Left lobe of liver (tissue), 2 donors: ENCODE results near the gene CKAP5. TPM values are rescaled to one million over a fixed set of nuclear protein-coding genes. Genes with fewer than 3 reads are reported as not detected.

Experiments
- ATAC-seq: fragments of 200-7000 bp; cut with Tn5 transposase; one replicate; pipeline ENCODE4 v1.9.1; 2020; ENCODE audit warnings: mild to moderate bottlenecking, moderate library complexity
- DNase-seq: peaks from one replicate; pipeline ENCODE4 v3.0.0-alpha.2; 2020; ENCODE audit warnings: low spot score
- total RNA-seq: library from RNA; stranded (reverse); gene quantifications from one replicate; pipeline ENCODE4 v1.2.1, GENCODE V29; 2021
- donor health status: DM: no; HTN: no; CAD: no; lungs with moderate emphysema.
- donor health status: DM: no; HTN: yes; CAD: no.

The CKAP5 gene
- total RNA-seq, 1 donor from 2014 or later = 19.5 TPM

- ATAC-seq = no peak
These were observed 139.2 kb downstream of the CKAP5 start for GRCh38 chr11:46706886-46707285.

GRCh38 chr11:46705070-46705688 lies 140.9 kb downstream of the CKAP5 start:
- DNase-seq (no peak), ATAC-seq (no peak)

More at GRCh38 chr11:46706886-46707285, 139.2 kb downstream of the CKAP5 start:
- no peak for DNase-seq

GRCh38 chr11:46701078-46701654 lies 144.9 kb downstream of the CKAP5 start:
- no peak for DNase-seq
- ATAC-seq = no peak

GRCh38 chr11:46700241-46701077 lies 145.6 kb downstream of the CKAP5 start, which contains the start of the genes ARHGAP1 and ZNF408:
ARHGAP1 (minus strand) TSS chr11:46700619; CDS start chr11:46696107, 4,512 bp downstream.
ZNF408 (plus strand) TSS chr11:46701031; CDS start chr11:46701048, 17 bp downstream.
- ATAC-seq (peak; percentile 87), DNase-seq (peak; percentile 99)

- ATAC-seq = no peak
- no peak for DNase-seq
These were observed 147.5 kb downstream of the CKAP5 start for GRCh38 chr11:46698597-46698996.

- ATAC-seq (no peak), DNase-seq (no peak)
These were observed 148.4 kb downstream of the CKAP5 start for GRCh38 chr11:46697723-46698122.

GRCh38 chr11:46697303-46697702 lies 148.8 kb downstream of the CKAP5 start:
- no peak for ATAC-seq
- DNase-seq = no peak

GRCh38 chr11:46696212-46696558 lies 149.9 kb downstream of the CKAP5 start:
- DNase-seq = peak; percentile 91
- peak; percentile 68 for ATAC-seq

- DNase-seq (no peak), ATAC-seq (no peak)
These were observed 150.5 kb downstream of the CKAP5 start for GRCh38 chr11:46695345-46696211.

- ATAC-seq (no peak), DNase-seq (no peak)
These were observed 151.5 kb downstream of the CKAP5 start for GRCh38 chr11:46694607-46695006.

GRCh38 chr11:46694072-46694471 lies 152.0 kb downstream of the CKAP5 start:
- ATAC-seq (no peak), DNase-seq (no peak)

GRCh38 chr11:46693597-46694012 lies 152.5 kb downstream of the CKAP5 start:
- DNase-seq = no peak
- no peak for ATAC-seq

Other genes with a start within 250 kb of the CKAP5 start
- 2.8 TPM for gene HARBI1, start 229.1 kb downstream of the CKAP5 start, total RNA-seq
- gene ATG13, start 228.7 kb downstream of the CKAP5 start, total RNA-seq = 43.0 TPM
- gene ARHGAP1, start 145.7 kb downstream of the CKAP5 start, total RNA-seq = 29.3 TPM
- 9.4 TPM for gene ZNF408, start 145.2 kb downstream of the CKAP5 start, total RNA-seq
- gene F2, start 127.1 kb downstream of the CKAP5 start, total RNA-seq = 1,408 TPM
- gene LRP4, start 72.3 kb upstream of the CKAP5 start, total RNA-seq = 0.50 TPM
- gene CSTPP1, start 90.5 kb upstream of the CKAP5 start, total RNA-seq = 4.1 TPM